AG10803 (cell line): Measurements from ENCODE around the gene SLC6A13.

Experiments
- DNase-seq: peaks from one replicate; pipeline ENCODE4 v3.0.0; 2010; ENCODE audit warnings: low read depth
- H3K4me3 ChIP-seq: 2 replicates; pipeline ENCODE4 v1.5.1; 2011; ENCODE audit warnings: mild to moderate bottlenecking, low read length, control low read depth
- CTCF ChIP-seq: conservative IDR thresholded peaks from 2 replicates; pipeline ENCODE4 v1.5.1; 2011; ENCODE audit warnings: mild to moderate bottlenecking, low read length, control low read depth, inconsistent platforms

The SLC6A13 gene

GRCh38 chr12:227923-228845 is 34.5 kb downstream of the SLC6A13 start:
- TF ChIP-seq CTCF = no peak
- DNase-seq = no peak
- no peak overlapping the region for H3K4me3 ChIP-seq

- DNase-seq = no peak
- TF ChIP-seq CTCF = no peak
- no peak overlapping the region for H3K4me3 ChIP-seq
These were observed 35.2 kb downstream of the SLC6A13 start for GRCh38 chr12:227286-227915.

GRCh38 chr12:226401-226800 is 36.2 kb downstream of the SLC6A13 start:
- H3K4me3 ChIP-seq = no peak overlapping the region
- no peak for TF ChIP-seq CTCF
- no peak for DNase-seq

GRCh38 chr12:225012-225411 is 37.6 kb downstream of the SLC6A13 start:
- no peak overlapping the region for H3K4me3 ChIP-seq
- DNase-seq = no peak
- TF ChIP-seq CTCF = no peak

- DNase-seq = no peak
- TF ChIP-seq CTCF = no peak
- no peak overlapping the region for H3K4me3 ChIP-seq
These were observed 38.3 kb downstream of the SLC6A13 start for GRCh38 chr12:224330-224729.

GRCh38 chr12:223841-224240 is 38.8 kb downstream of the SLC6A13 start:
- no peak for TF ChIP-seq CTCF
- DNase-seq = no peak
- no peak overlapping the region for H3K4me3 ChIP-seq

- no peak for TF ChIP-seq CTCF
- no peak for DNase-seq
- no peak overlapping the region for H3K4me3 ChIP-seq
These were observed 40.9 kb downstream of the SLC6A13 start for GRCh38 chr12:221736-222135.
